Activated CD8-positive, alpha-beta memory T cell treated with anti-CD3 and anti-CD28 coated beads for 24 hours (primary cell): ENCODE data around the gene LMAN1.

ENCODE experiments used
- DNase-seq: peaks from one replicate; pipeline ENCODE4 v3.0.0-alpha.2; 2020

Gene LMAN1

DNA sequence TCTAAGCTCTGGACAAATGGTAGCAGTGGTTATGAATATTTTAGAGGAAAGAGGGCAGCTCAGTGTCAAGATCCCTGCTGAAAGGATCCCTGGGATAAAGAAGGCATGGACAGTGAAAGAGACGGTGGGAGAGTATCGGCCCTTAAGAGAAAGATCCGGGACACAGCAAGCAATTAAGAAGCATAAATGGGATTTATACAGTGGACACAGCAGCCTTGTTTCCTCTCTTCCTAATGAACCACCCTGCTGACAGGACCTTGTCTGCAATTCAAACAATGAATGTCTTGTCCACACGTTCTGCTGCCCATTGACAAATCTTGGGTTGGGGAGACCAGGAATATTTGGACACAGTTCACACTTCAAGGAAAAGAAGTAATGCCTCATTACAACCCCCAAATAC lies 57.1 kb downstream of the LMAN1 start:
- no peak for DNase-seq

DNA sequence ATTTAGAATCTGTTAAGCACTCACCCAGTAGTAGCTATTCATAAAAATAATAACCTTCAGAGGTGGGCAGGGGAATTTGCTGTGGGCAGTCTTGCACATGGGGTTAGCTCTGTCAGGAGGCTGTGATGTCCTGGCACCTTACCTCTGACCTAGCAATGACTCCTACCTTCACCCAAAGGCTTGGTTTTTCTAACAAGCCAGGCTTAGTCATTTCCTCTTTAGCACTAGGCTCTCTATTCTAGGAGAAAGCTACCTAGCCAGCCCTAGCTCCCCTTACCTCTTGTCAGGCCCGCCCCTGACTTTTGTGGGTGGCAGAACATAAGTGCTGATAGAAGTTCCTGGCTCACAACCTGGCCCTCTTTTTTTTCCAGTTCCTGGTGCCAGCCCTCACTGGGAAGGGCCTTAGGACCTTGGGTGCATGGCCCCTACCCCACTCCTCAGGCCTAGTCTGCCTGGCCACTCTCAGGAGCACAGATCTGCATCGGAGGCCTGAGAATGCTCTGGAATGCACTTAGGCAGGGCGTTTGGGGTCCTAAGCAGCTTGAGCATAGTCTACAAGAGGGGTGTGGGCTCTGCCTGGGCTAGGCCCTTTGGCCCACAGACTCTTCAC lies 58.3 kb downstream of the LMAN1 start:
- DNase-seq: no peak

DNA sequence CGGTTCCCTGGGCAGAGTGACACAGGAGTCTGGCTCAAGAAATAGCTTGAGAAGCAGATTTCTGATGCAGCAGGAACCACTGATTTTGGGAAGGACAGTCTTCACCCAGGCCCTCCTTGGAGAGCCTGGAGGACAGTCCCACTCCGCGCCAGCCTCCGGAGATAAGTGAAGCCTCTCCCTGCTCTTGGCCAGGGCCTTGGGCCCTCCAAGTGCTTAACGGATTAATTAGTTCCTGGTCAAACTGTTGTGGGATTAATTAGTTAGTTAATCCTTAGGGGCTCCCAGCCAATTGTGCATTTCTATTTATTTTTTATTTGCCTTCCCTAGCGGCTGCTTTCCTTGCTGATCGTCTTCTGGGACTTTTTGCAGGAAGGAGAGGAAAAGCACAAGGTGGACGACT lies 60.2 kb downstream of the LMAN1 start:
- DNase-seq: no peak

DNA sequence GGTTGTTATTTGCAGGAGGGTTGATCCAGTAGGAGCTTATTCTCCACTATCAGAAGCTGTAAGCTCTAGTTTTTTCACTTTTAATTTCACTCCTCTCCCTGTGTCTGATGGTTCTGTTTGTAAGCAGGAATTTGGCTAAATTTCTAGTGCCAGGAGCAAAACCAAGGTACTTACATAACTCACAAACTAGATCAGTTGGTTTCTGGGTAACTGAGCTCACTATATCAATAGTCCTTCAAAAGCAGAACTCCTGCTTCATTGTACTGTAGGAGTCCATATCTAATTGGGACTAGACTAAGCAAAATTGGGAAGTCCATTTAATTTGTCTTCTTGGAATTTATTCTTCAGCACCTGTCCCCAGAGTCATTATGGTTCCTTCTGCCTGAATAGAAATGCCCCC lies 65.7 kb downstream of the LMAN1 start:
- DNase-seq: no peak

DNA sequence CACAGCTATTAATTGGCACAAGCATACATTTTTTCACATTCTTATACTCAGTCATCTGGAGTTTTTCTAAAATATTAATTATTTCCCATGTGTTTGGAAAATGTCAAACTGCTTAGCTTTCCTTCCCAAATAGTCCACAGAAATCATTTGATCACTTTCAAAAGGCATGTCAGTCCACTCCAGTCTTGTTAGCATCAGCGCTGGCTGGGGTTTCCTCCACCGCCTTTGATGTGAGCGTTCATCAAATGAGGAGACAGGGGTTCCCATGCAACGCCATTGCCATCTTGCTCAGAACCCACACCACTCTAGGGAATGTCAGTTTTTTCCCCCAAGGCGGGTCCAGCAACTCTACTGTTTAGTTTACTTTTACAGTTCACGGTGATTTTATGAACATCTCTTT lies 72.7 kb downstream of the LMAN1 start:
- DNase-seq: no peak

DNA sequence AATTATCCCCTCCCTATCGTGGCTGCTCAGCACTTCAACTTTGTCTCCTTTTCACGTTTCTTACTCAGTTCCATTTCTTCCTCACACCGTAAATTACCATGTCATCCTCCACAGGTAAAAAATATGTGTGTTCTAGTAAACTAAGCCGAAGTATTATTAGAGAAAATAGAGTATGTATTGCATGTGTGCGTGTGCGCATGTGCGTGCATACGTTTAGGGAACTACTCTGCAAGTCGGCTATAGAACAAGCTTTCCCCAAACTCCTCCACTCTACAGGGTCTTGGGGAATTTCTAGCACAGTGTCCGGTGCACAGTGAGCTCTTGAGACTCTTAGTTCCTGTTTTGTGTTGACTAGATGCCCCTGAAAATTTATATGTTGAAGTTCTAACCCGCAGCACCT lies 76.7 kb downstream of the LMAN1 start:
- no peak for DNase-seq

DNA sequence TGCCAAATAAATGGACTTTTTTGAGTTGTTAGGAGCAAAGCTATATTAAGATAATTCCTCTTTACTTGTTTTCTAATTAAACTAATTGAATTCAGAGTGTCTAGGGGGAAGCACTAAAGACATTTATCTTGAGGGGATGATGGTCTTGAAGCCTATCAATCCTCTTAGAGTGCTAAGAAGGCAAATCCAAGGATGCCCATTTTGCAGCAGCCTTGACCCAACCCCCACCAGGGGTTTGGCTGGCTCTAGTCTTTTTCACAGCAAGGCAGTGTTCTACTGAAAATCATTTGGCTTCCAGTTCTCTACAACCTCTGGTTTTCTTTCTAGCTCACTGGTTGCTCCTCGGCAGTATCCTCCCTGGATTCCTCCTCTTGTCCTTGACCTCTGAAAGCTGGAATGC lies 79.3 kb downstream of the LMAN1 start:
- DNase-seq: no peak

DNA sequence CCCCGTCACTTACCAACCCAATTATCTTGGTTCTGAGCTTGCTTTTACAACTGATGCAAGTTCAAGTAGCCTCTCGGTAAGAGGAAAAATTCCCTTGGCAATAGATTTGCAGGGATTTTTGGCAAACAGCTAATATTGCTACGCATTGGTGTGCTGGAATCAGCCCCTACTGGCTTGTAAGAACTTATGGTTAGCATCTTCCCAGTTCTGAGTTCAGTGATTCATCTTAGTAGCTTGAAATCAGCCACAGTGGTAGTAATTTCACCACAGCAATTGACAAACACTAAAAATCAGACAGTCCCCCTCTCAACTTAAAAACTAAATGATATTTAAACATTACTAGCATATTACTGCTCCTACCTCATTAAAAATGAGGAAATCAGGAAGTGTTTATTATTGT lies 79.9 kb downstream of the LMAN1 start:
- no peak for DNase-seq

DNA sequence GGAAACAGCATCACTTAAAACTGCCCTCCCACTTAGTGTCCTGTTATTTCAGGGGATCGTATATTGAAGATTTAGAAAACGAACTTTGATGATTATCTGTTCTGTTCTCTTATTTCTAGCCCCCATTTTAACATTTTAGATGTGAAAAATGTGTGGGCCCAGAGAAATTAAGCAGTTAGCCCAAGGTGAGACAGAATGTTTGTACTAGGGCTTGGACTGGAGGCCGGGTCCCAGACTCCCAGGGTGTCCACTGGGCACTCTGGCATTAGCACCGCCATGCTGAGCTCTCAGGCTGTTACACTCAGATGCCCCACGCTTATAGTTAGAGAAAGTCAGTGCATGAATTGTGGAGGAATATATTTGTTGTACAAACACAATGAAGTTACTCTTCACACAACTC lies 80.3 kb downstream of the LMAN1 start:
- no peak for DNase-seq
